Liver (tissue), 9 donors: ENCODE results near the gene ARHGAP6. TPM values are rescaled to one million over a fixed set of nuclear protein-coding genes. Genes with fewer than 3 reads are reported as not detected.

ENCODE experiments used
- DNase-seq: peaks from one replicate; pipeline ENCODE4 v3.0.0-alpha.2; 2017; ENCODE audit warnings: low spot score
- H3K27ac ChIP-seq, 2 donors: one replicate each; pipeline ENCODE4 v1.7.0; 2013; ENCODE audit warnings: inconsistent platforms in 2 of 2, low read length in 2 of 2, control low read depth in 1 of 2, low read depth in 1 of 2, mild to moderate bottlenecking in 1 of 2
- H3K27me3 ChIP-seq, 4 donors: one replicate each; pipeline versions ENCODE4 v1.6.1 to v1.7.0; 2013; ENCODE audit warnings: low read length in 3 of 4, inconsistent platforms in 1 of 4, mild to moderate bottlenecking in 1 of 4, moderate library complexity in 1 of 4; ENCODE audit not compliant: control insufficient read depth in 4 of 4, insufficient read depth in 4 of 4
- H3K36me3 ChIP-seq, 4 donors: one replicate each; pipeline versions ENCODE4 v1.6.1 to v1.7.0; 2013; ENCODE audit warnings: low read length in 3 of 4, mild to moderate bottlenecking in 3 of 4, low read depth in 1 of 4, moderate library complexity in 1 of 4; ENCODE audit not compliant: control insufficient read depth in 4 of 4, insufficient read depth in 3 of 4
- H3K4me1 ChIP-seq, 4 donors: one replicate each; pipeline versions ENCODE4 v1.6.1 to v1.7.0; 2013; ENCODE audit warnings: low read length in 3 of 4, mild to moderate bottlenecking in 3 of 4, moderate library complexity in 1 of 4; ENCODE audit not compliant: control insufficient read depth in 4 of 4, insufficient read depth in 4 of 4
- H3K4me3 ChIP-seq, 3 donors: one replicate each; pipeline versions ENCODE4 v1.6.1 to v1.7.0; 2013; ENCODE audit warnings: low read length in 3 of 3, control low read depth in 1 of 3, low read depth in 1 of 3, mild to moderate bottlenecking in 1 of 3
- H3K9ac ChIP-seq, 2 donors: one replicate each; pipeline ENCODE4 v1.7.0; 2013; ENCODE audit warnings: low read length in 2 of 2, mild to moderate bottlenecking in 2 of 2, moderate library complexity in 2 of 2, control low read depth in 1 of 2, low read depth in 1 of 2
- H3K9me3 ChIP-seq, 4 donors: one replicate each; pipeline versions ENCODE4 v1.6.1 to v1.7.0; 2013; ENCODE audit warnings: low read length in 3 of 4; ENCODE audit not compliant: control insufficient read depth in 4 of 4
- CTCF ChIP-seq: fragments of 150-350 bp; IDR thresholded peaks from 2 replicates; pipeline ENCODE4 v1.5.1; 2017; ENCODE audit warnings: improper control_type of control experiment, low read depth, low read length; ENCODE audit not compliant: missing input control
- EGR1 ChIP-seq, 2 donors: IDR thresholded peaks; 2 replicates each; pipeline ENCODE4 v1.6.1; 2016 to 2018; ENCODE audit warnings: antibody characterized with exemption in 2 of 2, low read depth in 2 of 2
- FOXA1 ChIP-seq: IDR thresholded peaks from 2 replicates; pipeline ENCODE4 v1.6.1; 2016; ENCODE audit warnings: antibody characterized with exemption
- FOXA2 ChIP-seq: IDR thresholded peaks from 2 replicates; pipeline ENCODE4 v1.6.1; 2016; ENCODE audit warnings: antibody characterized with exemption
- GABPA ChIP-seq, 2 donors: IDR thresholded peaks in 1 of 2; conservative IDR thresholded peaks in 1 of 2; 2 replicates each; pipeline ENCODE4 v1.6.1; 2016; ENCODE audit warnings: antibody characterized with exemption in 2 of 2, mild to moderate bottlenecking in 1 of 2, moderate library complexity in 1 of 2
- HNF4A ChIP-seq, 2 donors: conservative IDR thresholded peaks; 2 replicates each; pipeline ENCODE4 v1.6.1; 2016; ENCODE audit warnings: antibody characterized with exemption in 2 of 2, mild to moderate bottlenecking in 2 of 2
- HNF4G ChIP-seq: IDR thresholded peaks from 2 replicates; pipeline ENCODE4 v1.6.1; 2016; ENCODE audit warnings: antibody characterized with exemption
- JUND ChIP-seq, 2 donors: IDR thresholded peaks; 2 replicates each; pipeline ENCODE4 v1.6.1; 2016; ENCODE audit warnings: antibody characterized with exemption in 2 of 2
- MAX ChIP-seq: IDR thresholded peaks from 2 replicates; pipeline ENCODE4 v1.6.1; 2016; ENCODE audit warnings: antibody characterized with exemption
- NR2F2 ChIP-seq: IDR thresholded peaks from 2 replicates; pipeline ENCODE4 v1.6.1; 2016; ENCODE audit warnings: antibody characterized with exemption
- RAD21 ChIP-seq, 2 donors: IDR thresholded peaks; 2 replicates each; pipeline ENCODE4 v1.6.1; 2016; ENCODE audit warnings: antibody characterized with exemption in 2 of 2, mild to moderate bottlenecking in 2 of 2
- RXRA ChIP-seq, 2 donors: IDR thresholded peaks; 2 replicates each; pipeline ENCODE4 v1.6.1; 2017 to 2018; ENCODE audit warnings: antibody characterized with exemption in 2 of 2, mild to moderate bottlenecking in 1 of 2
- SP1 ChIP-seq: IDR thresholded peaks from 2 replicates; pipeline ENCODE4 v1.6.1; 2018; ENCODE audit warnings: antibody characterized with exemption, mild to moderate bottlenecking
- TAF1 ChIP-seq: conservative IDR thresholded peaks from 2 replicates; pipeline ENCODE4 v1.6.1; 2016; ENCODE audit warnings: antibody characterized with exemption, mild to moderate bottlenecking
- YY1 ChIP-seq: IDR thresholded peaks from 2 replicates; pipeline ENCODE4 v1.6.1; 2016; ENCODE audit warnings: antibody characterized with exemption, mild to moderate bottlenecking
- WGBS: extraction: QIAGEN DNeasy Blood & Tissue Kit; methylation state at CpG from one replicate; pipeline ENCODE4 v1.1.7; 2013; 5-methylcytosine and 5-hydroxymethylcytosine counted together
- polyA plus RNA-seq, 2 donors: library from polyadenylated mRNA; stranded (reverse) in 1 of 2; unstranded in 1 of 2; fragments of 200-250 nt in 1 of 2; fragments of >200 nt in 1 of 2; fragmentation: Nextera tagmentation in 1 of 2; extraction: Ambion mirVana in 1 of 2; gene quantifications; one replicate each; pipeline versions ENCODE4 v1.2.1 to v1.2.3, GENCODE V29; 2013 to 2015
- total RNA-seq, 2 donors: library from RNA; depleted of rRNA; stranded (reverse); fragments of >200 nt; gene quantifications; one replicate each; pipeline ENCODE4 v1.2.3, GENCODE V29; 2014
- TF ChIP-seq, protein P1 (sequence below): IDR thresholded peaks from 2 replicates; pipeline ENCODE4 v1.6.1; 2016; ENCODE audit warnings: antibody characterized with exemption
- TF ChIP-seq, protein P2 (sequence below): IDR thresholded peaks from 2 replicates; pipeline ENCODE4 v1.6.1; 2016; ENCODE audit warnings: antibody characterized with exemption, mild to moderate bottlenecking
- TF ChIP-seq, protein P3 (sequence below): IDR thresholded peaks from 2 replicates; pipeline ENCODE4 v1.6.1; 2016; ENCODE audit warnings: antibody characterized with exemption
- donor health status: healthy.
- donor health status: healthy.
- donor health status: healthy.
- donor health status: healthy.
- donor health status: healthy.

Gene ARHGAP6
- total and polyA plus RNA-seq, 4 donors: 0.10 to 2.2 (median 0.65) TPM

DNA sequence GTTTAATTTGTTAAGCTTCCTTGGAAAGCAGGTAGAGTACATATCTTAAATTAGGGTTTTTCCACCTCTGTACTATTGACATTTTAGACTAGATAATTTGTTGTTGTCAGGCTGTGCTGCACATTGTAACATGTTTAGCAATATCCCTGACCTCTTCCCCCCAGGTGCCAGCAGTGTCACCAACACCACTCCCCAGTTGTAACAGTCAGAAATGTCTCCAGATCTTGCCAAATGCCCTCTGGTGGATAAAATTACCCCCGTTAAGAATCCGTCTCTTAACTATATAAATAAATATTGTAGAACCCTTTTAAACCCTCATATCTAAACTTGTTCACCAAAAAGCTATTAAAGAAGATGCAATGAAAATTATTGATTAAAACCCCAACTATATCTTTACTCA, 161.5 kb downstream of the ARHGAP6 start:
- WGBS: 20% methylated on average over 2 of the region's 2 CpGs
- DNase-seq: no peak
- H3K4me3 ChIP-seq: no peak overlapping the region
- no peaks in the 10 kb centered on the region for H3K27me3 ChIP-seq
- no peak overlapping the region for H3K27ac ChIP-seq
- H3K36me3 ChIP-seq: no peaks in the 10 kb centered on the region
- H3K9ac ChIP-seq: no peak overlapping the region
- H3K9me3 ChIP-seq: no peaks in the 10 kb centered on the region
- TF ChIP-seq YY1 (no peak), MAX (no peak), RXRA (IDR thresholded peaks at IDR 0.05) (no peak), FOXA2 (no peak), TAF1 (no peak), NR2F2 (no peak), SP1 (no peak), RAD21 (IDR thresholded peaks at IDR 0.05) (peak; percentile 32 to 67), HNF4A (conservative IDR thresholded peaks at IDR 0.05) (peak in 1 of 2 donors; percentile 3), HNF4G (no peak)
- TF ChIP-seq, protein P1, sequence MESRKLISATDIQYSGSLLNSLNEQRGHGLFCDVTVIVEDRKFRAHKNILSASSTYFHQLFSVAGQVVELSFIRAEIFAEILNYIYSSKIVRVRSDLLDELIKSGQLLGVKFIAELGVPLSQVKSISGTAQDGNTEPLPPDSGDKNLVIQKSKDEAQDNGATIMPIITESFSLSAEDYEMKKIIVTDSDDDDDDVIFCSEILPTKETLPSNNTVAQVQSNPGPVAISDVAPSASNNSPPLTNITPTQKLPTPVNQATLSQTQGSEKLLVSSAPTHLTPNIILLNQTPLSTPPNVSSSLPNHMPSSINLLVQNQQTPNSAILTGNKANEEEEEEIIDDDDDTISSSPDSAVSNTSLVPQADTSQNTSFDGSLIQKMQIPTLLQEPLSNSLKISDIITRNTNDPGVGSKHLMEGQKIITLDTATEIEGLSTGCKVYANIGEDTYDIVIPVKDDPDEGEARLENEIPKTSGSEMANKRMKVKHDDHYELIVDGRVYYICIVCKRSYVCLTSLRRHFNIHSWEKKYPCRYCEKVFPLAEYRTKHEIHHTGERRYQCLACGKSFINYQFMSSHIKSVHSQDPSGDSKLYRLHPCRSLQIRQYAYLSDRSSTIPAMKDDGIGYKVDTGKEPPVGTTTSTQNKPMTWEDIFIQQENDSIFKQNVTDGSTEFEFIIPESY: no peak
- no peaks in the 10 kb centered on the region for H3K4me1 ChIP-seq

DNA sequence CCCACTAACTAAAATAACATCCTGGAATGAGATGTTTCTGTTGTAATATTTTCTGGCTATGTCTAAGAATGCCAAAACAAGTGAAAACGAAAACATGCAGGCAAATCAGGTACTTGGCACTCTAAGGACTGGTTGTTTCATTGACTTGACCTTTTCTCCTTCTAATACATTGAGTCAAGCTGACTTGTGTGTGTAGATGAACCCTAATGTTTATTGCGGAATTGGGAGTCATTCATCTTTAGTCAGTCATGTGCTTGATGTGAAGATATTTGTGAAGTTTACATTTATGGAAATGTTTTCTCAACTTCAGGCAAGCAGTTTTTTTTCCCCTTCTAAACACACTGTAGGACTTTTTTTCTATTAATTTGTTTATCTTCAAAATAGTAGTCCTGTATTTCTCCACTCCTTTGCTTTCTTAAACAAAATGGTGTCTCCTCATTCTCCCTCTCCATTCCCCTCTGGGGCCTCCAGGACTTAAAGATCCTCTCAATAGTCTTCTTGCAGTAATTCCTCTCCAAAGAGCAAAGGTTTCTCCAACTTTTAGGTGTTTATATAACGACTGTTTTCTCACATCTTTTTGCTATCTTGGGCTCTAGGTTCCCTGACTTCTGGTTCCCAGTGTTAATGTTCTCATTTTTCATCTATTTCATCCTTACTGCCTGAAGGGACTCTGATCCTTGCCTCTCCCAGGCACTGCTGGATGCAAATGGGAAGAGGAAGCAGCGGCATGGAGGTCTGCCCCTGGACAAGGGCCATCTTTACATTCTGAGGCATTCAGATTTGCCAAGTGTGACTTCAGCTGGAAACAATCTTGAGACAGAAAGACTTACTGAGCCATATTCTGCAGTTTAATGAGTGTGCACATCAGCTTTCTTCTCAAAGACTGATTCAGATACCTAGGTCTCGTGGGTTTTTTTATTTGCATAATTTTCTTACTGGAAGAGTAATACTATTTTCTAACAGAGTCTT, 166.4 kb downstream of the ARHGAP6 start:
- no peak for DNase-seq
- H3K27ac ChIP-seq: no peak overlapping the region
- no peak overlapping the region for H3K4me3 ChIP-seq
- H3K9ac ChIP-seq: no peak overlapping the region
- WGBS: 59% methylated on average over 5 of the region's 5 CpGs
- no peaks in the 10 kb centered on the region for H3K27me3 ChIP-seq
- H3K4me1 ChIP-seq: peaks cover 0 to 3% (median 0%) of the 10 kb centered on the region in 4 donors
- no peak for TF ChIP-seq HNF4G
- TF ChIP-seq, protein P2, sequence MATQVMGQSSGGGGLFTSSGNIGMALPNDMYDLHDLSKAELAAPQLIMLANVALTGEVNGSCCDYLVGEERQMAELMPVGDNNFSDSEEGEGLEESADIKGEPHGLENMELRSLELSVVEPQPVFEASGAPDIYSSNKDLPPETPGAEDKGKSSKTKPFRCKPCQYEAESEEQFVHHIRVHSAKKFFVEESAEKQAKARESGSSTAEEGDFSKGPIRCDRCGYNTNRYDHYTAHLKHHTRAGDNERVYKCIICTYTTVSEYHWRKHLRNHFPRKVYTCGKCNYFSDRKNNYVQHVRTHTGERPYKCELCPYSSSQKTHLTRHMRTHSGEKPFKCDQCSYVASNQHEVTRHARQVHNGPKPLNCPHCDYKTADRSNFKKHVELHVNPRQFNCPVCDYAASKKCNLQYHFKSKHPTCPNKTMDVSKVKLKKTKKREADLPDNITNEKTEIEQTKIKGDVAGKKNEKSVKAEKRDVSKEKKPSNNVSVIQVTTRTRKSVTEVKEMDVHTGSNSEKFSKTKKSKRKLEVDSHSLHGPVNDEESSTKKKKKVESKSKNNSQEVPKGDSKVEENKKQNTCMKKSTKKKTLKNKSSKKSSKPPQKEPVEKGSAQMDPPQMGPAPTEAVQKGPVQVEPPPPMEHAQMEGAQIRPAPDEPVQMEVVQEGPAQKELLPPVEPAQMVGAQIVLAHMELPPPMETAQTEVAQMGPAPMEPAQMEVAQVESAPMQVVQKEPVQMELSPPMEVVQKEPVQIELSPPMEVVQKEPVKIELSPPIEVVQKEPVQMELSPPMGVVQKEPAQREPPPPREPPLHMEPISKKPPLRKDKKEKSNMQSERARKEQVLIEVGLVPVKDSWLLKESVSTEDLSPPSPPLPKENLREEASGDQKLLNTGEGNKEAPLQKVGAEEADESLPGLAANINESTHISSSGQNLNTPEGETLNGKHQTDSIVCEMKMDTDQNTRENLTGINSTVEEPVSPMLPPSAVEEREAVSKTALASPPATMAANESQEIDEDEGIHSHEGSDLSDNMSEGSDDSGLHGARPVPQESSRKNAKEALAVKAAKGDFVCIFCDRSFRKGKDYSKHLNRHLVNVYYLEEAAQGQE: no peak
- TF ChIP-seq NR2F2: no peak
- no peak for TF ChIP-seq FOXA2
- TF ChIP-seq GABPA (IDR thresholded peaks at IDR 0.05 in 1 of 2, conservative IDR thresholded peaks at IDR 0.05 in 1 of 2): no peak
- TF ChIP-seq, protein P3, sequence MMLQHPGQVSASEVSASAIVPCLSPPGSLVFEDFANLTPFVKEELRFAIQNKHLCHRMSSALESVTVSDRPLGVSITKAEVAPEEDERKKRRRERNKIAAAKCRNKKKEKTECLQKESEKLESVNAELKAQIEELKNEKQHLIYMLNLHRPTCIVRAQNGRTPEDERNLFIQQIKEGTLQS: no peak
- no peak for TF ChIP-seq RAD21 (IDR thresholded peaks at IDR 0.05)
- TF ChIP-seq, protein P1: no peak
- no peak for TF ChIP-seq JUND (IDR thresholded peaks at IDR 0.05)
- no peak for TF ChIP-seq CTCF
- TF ChIP-seq EGR1 (IDR thresholded peaks at IDR 0.05; ENCODE audit: low read depth in 2 of 2): no peak
- TF ChIP-seq FOXA1: no peak
- no peak for TF ChIP-seq TAF1
- TF ChIP-seq HNF4A (conservative IDR thresholded peaks at IDR 0.05): no peak
- TF ChIP-seq YY1: no peak
- no peak for TF ChIP-seq SP1
- no peak for TF ChIP-seq RXRA (IDR thresholded peaks at IDR 0.05)
- H3K36me3 ChIP-seq: no peaks in the 10 kb centered on the region
- H3K9me3 ChIP-seq: peaks cover 0 to 2% (median 0%) of the 10 kb centered on the region in 4 donors
